ENCODE data around the gene AUTS2. TPM values are rescaled to one million over a fixed set of nuclear protein-coding genes. Genes with fewer than 3 reads are reported as not detected.

AUTS2 gene
- polyA plus RNA-seq, 1 donor (not counting 4 experiments of a cell fraction or from before 2014, with no cell fraction given), result 4.7 TPM

DNA sequence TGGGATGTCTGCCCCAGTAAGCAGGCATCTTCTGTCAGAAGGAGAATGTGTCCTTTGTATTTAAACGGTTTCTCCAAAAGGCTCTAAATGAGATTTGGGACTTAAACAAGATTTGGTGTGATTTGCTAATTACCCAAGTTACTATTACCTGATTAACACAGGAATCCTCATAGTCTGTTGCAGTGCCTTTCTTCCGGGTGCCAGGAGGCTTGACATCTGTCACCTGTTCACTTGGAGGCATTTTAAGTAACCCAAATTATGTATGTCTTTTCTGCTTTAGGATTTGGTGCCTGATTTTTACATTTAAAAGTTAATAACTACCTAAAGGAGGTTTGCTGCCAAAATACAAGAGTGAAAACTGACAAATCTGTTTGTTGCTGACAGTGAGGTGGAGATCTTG is 945.7 kb downstream of the AUTS2 start:
- no peak overlapping the region for H2AFZ ChIP-seq (ENCODE audit: control insufficient read depth, low read length)
- peaks cover 3% of the 10 kb centered on the region for H3K4me1 ChIP-seq (ENCODE audit: control insufficient read depth, extremely low read depth, insufficient read depth, low read length)
- no peak overlapping the region for H3K27ac ChIP-seq (ENCODE audit: control insufficient read depth, insufficient read depth, low read length)
- no peaks in the 10 kb centered on the region for H3K79me2 ChIP-seq (ENCODE audit: control insufficient read depth, insufficient read depth, low read length)
- H3K9me1 ChIP-seq (ENCODE audit: control insufficient read depth, extremely low read depth, insufficient read depth, low read length), result no peaks in the 10 kb centered on the region
- no peak for TF ChIP-seq EZH2 (IDR thresholded peaks at IDR 0.05; ENCODE audit: low read length)
- TF ChIP-seq CTCF (optimal IDR thresholded peaks at IDR 0.05 in 1 of 3, IDR thresholded peaks at IDR 0.05 in 1 of 3, conservative IDR thresholded peaks at IDR 0.05 in 1 of 3; ENCODE audit: extremely low read depth in 1 of 3, insufficient read depth in 2 of 3, low read length in 3 of 3), result no peak
- H3K36me3 ChIP-seq (ENCODE audit: control insufficient read depth in 2 of 2, extremely low read depth in 1 of 2, insufficient read depth in 2 of 2, low read length in 2 of 2), result no peaks in the 10 kb centered on the region
- H4K20me1 ChIP-seq (ENCODE audit: control insufficient read depth, extremely low read depth, insufficient read depth, low read length), result no peaks in the 10 kb centered on the region
- H3K4me2 ChIP-seq (ENCODE audit: control insufficient read depth, extremely low read depth, insufficient read depth, low read depth, low read length), result no peak overlapping the region
- H3K4me3 ChIP-seq (ENCODE audit: control insufficient read depth in 2 of 3, extremely low read depth in 1 of 3, insufficient read depth in 2 of 3, low read depth in 1 of 3, low read length in 3 of 3), result no peak overlapping the region
- dilution Hi-C loops (cut with MboI; ENCODE audit: extremely low pct_ligation_motif_present, low sequenced_read_pairs), result no loop called here
- no peak for DNase-seq (ENCODE audit: low read depth, low spot score)
- H3K9me3 ChIP-seq (ENCODE audit: control insufficient read depth, low read depth, low read length), result no peaks in the 10 kb centered on the region
- peaks cover 5% of the 10 kb centered on the region for H3K27me3 ChIP-seq (ENCODE audit: control insufficient read depth, extremely low read depth, insufficient read depth, low read length)
- no peak for FAIRE-seq
- no peak overlapping the region for H3K9ac ChIP-seq (ENCODE audit: control insufficient read depth, extremely low read depth, insufficient read depth, low read length)

- FAIRE-seq, result no peak
- no peaks in the 10 kb centered on the region for H3K36me3 ChIP-seq (ENCODE audit: control insufficient read depth in 2 of 2, extremely low read depth in 1 of 2, insufficient read depth in 2 of 2, low read length in 2 of 2)
- H3K9me3 ChIP-seq (ENCODE audit: control insufficient read depth, low read depth, low read length), result no peaks in the 10 kb centered on the region
- H3K9me1 ChIP-seq (ENCODE audit: control insufficient read depth, extremely low read depth, insufficient read depth, low read length), result no peaks in the 10 kb centered on the region
- H4K20me1 ChIP-seq (ENCODE audit: control insufficient read depth, extremely low read depth, insufficient read depth, low read length), result no peaks in the 10 kb centered on the region
- H3K27ac ChIP-seq (ENCODE audit: control insufficient read depth, insufficient read depth, low read length), result no peak overlapping the region
- no peaks in the 10 kb centered on the region for H3K4me1 ChIP-seq (ENCODE audit: control insufficient read depth, extremely low read depth, insufficient read depth, low read length)
- no peak overlapping the region for H3K9ac ChIP-seq (ENCODE audit: control insufficient read depth, extremely low read depth, insufficient read depth, low read length)
- no peaks in the 10 kb centered on the region for H3K79me2 ChIP-seq (ENCODE audit: control insufficient read depth, insufficient read depth, low read length)
- dilution Hi-C loops (cut with MboI; ENCODE audit: extremely low pct_ligation_motif_present, low sequenced_read_pairs), result no loop called here
- H3K4me2 ChIP-seq (ENCODE audit: control insufficient read depth, extremely low read depth, insufficient read depth, low read depth, low read length), result no peak overlapping the region
- no peak for TF ChIP-seq CTCF (optimal IDR thresholded peaks at IDR 0.05 in 1 of 3, IDR thresholded peaks at IDR 0.05 in 1 of 3, conservative IDR thresholded peaks at IDR 0.05 in 1 of 3; ENCODE audit: extremely low read depth in 1 of 3, insufficient read depth in 2 of 3, low read length in 3 of 3)
- TF ChIP-seq EZH2 (IDR thresholded peaks at IDR 0.05; ENCODE audit: low read length), result no peak
- DNase-seq (ENCODE audit: low read depth, low spot score), result no peak
- no peak overlapping the region for H2AFZ ChIP-seq (ENCODE audit: control insufficient read depth, low read length)
- H3K27me3 ChIP-seq (ENCODE audit: control insufficient read depth, extremely low read depth, insufficient read depth, low read length), result peaks cover 5% of the 10 kb centered on the region
- no peak overlapping the region for H3K4me3 ChIP-seq (ENCODE audit: control insufficient read depth in 2 of 3, extremely low read depth in 1 of 3, insufficient read depth in 2 of 3, low read depth in 1 of 3, low read length in 3 of 3)
Measured at GRCh38 chr7:70545214-70545613, 946.9 kb downstream of the AUTS2 start.
